DND-41 (cell line): ENCODE data around the gene DSCAM.

Experiments used
- ATAC-seq: fragments of 200-7000 bp; cut with Tn5 transposase; 3 replicates; pipeline ENCODE4 v1.9.1; 2021; ENCODE audit warnings: low read depth; ENCODE audit not compliant: insufficient read depth
- DNase-seq: peaks from one replicate; pipeline ENCODE4 v3.0.0-alpha.2; 2020
- H2AFZ ChIP-seq: 2 replicates; pipeline ENCODE4 v1.6.0; 2012; ENCODE audit warnings: low read depth, low read length
- H3K27ac ChIP-seq: 2 replicates; pipeline ENCODE4 v1.5.1; 2012; ENCODE audit warnings: low read length, inconsistent platforms
- H3K27me3 ChIP-seq: fragments of 200-600 bp; sonication (generic); 2 replicates; pipeline ENCODE4 v1.6.0; 2012; ENCODE audit warnings: low read length, mild to moderate bottlenecking, inconsistent platforms; ENCODE audit not compliant: insufficient read depth, poor library complexity
- H3K36me3 ChIP-seq: 2 replicates; pipeline ENCODE4 v1.5.1; 2012; ENCODE audit warnings: low read length, inconsistent platforms; ENCODE audit not compliant: insufficient read depth
- H3K4me1 ChIP-seq: 2 replicates; pipeline ENCODE4 v1.5.1; 2012; ENCODE audit warnings: mild to moderate bottlenecking, low read length; ENCODE audit not compliant: insufficient read depth
- H3K4me2 ChIP-seq: 2 replicates; pipeline ENCODE4 v1.6.0; 2012; ENCODE audit warnings: mild to moderate bottlenecking, moderate library complexity, low read length, inconsistent platforms; ENCODE audit not compliant: insufficient read depth
- H3K4me3 ChIP-seq, 2 experiments: fragments of 200-600 bp in 1 of 2; shearing (Covaris generic) in 1 of 2; 2 replicates each; pipeline ENCODE4 v1.5.1; 2012 to 2016; ENCODE audit warnings: inconsistent platforms in 2 of 2, low read length in 2 of 2, mild to moderate bottlenecking in 2 of 2, low read depth in 1 of 2, moderate library complexity in 1 of 2
- H3K79me2 ChIP-seq: 2 replicates; pipeline ENCODE4 v1.6.0; 2012; ENCODE audit warnings: low read length, inconsistent platforms; ENCODE audit not compliant: insufficient read depth
- H3K9ac ChIP-seq: 2 replicates; pipeline ENCODE4 v1.6.0; 2012; ENCODE audit warnings: low read depth, mild to moderate bottlenecking, inconsistent platforms, low read length, moderate library complexity
- H3K9me3 ChIP-seq: 2 replicates; pipeline ENCODE4 v1.5.1; 2012; ENCODE audit warnings: low read length, moderate library complexity, mild to moderate bottlenecking, inconsistent platforms; ENCODE audit not compliant: insufficient read depth, severe bottlenecking
- H4K20me1 ChIP-seq: 2 replicates; pipeline ENCODE4 v1.6.0; 2012; ENCODE audit warnings: low read length; ENCODE audit not compliant: insufficient read depth
- EZH2 ChIP-seq: IDR thresholded peaks from 3 replicates; pipeline ENCODE4 v1.6.1; 2012; ENCODE audit warnings: borderline replicate concordance, low read depth, mild to moderate bottlenecking, moderate library complexity, low read length, inconsistent platforms; ENCODE audit not compliant: severe bottlenecking
- TF ChIP-seq, protein P1 (sequence below): IDR thresholded peaks from 2 replicates; pipeline ENCODE4 v1.5.1; 2012; ENCODE audit warnings: borderline replicate concordance, low read length, moderate library complexity, mild to moderate bottlenecking; ENCODE audit not compliant: poor library complexity, severe bottlenecking; ENCODE audit errors: extremely low read depth

The DSCAM gene

DNA sequence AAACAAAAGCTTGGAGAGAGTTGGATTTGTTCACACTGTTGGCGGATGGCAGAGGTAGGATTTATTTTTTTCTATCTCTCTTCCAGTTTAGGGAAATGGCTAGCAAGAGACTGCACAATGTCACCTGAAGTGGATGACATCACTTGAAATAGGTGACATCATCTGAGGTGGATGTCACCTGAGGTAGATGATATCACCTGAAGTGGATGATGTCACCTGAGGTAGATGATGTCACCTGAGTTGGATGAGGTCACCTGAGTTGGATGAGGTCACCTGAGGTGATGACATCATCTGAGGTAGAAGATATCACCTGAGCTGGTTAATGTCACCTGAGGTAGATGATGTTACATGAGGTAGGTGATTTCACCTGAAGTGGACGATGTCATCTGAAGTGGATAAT lies 413.4 kb downstream of the DSCAM start:
- H2AFZ ChIP-seq = no peak overlapping the region
- no peak overlapping the region for H3K9ac ChIP-seq
- no peaks in the 10 kb centered on the region for H3K27me3 ChIP-seq
- no peak for ATAC-seq
- no peaks in the 10 kb centered on the region for H3K9me3 ChIP-seq
- no peaks in the 10 kb centered on the region for H3K4me1 ChIP-seq
- DNase-seq = no peak
- no peak for TF ChIP-seq EZH2
- TF ChIP-seq, protein P1, sequence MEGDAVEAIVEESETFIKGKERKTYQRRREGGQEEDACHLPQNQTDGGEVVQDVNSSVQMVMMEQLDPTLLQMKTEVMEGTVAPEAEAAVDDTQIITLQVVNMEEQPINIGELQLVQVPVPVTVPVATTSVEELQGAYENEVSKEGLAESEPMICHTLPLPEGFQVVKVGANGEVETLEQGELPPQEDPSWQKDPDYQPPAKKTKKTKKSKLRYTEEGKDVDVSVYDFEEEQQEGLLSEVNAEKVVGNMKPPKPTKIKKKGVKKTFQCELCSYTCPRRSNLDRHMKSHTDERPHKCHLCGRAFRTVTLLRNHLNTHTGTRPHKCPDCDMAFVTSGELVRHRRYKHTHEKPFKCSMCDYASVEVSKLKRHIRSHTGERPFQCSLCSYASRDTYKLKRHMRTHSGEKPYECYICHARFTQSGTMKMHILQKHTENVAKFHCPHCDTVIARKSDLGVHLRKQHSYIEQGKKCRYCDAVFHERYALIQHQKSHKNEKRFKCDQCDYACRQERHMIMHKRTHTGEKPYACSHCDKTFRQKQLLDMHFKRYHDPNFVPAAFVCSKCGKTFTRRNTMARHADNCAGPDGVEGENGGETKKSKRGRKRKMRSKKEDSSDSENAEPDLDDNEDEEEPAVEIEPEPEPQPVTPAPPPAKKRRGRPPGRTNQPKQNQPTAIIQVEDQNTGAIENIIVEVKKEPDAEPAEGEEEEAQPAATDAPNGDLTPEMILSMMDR = no peak
- H3K27ac ChIP-seq = no peak overlapping the region
- H3K79me2 ChIP-seq = no peaks in the 10 kb centered on the region
- no peak overlapping the region for H3K4me3 ChIP-seq
- no peak overlapping the region for H3K4me2 ChIP-seq
- H3K36me3 ChIP-seq = no peaks in the 10 kb centered on the region
- no peaks in the 10 kb centered on the region for H4K20me1 ChIP-seq

DNA sequence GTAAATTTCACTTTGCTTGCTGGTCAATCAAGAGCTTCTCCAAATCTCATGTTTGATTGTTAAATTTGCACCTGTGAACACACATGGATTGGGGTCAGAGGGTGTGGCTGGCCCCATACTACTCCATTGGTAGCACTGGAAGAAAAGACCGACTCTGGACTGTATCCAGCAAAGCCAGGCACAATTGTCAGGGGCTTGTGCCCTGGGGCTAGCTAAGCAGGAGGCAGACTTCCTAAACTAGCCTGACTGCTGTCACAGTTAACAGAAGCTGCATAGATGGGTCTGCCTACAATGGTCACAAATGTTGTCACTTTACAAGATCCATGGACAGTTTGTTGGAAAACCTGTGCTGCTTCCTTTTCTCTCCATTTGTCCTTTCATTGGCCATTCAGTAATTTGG lies 421.0 kb downstream of the DSCAM start:
- H3K27me3 ChIP-seq = no peaks in the 10 kb centered on the region
- no peak overlapping the region for H2AFZ ChIP-seq
- H3K36me3 ChIP-seq = no peaks in the 10 kb centered on the region
- H4K20me1 ChIP-seq = no peaks in the 10 kb centered on the region
- no peaks in the 10 kb centered on the region for H3K9me3 ChIP-seq
- no peak for ATAC-seq
- TF ChIP-seq, protein P1 = no peak
- TF ChIP-seq EZH2 = no peak
- H3K4me1 ChIP-seq = no peaks in the 10 kb centered on the region
- no peaks in the 10 kb centered on the region for H3K79me2 ChIP-seq
- no peak overlapping the region for H3K9ac ChIP-seq
- H3K4me2 ChIP-seq = no peak overlapping the region
- no peak for DNase-seq
- H3K27ac ChIP-seq = no peak overlapping the region
- no peak overlapping the region for H3K4me3 ChIP-seq

DNA sequence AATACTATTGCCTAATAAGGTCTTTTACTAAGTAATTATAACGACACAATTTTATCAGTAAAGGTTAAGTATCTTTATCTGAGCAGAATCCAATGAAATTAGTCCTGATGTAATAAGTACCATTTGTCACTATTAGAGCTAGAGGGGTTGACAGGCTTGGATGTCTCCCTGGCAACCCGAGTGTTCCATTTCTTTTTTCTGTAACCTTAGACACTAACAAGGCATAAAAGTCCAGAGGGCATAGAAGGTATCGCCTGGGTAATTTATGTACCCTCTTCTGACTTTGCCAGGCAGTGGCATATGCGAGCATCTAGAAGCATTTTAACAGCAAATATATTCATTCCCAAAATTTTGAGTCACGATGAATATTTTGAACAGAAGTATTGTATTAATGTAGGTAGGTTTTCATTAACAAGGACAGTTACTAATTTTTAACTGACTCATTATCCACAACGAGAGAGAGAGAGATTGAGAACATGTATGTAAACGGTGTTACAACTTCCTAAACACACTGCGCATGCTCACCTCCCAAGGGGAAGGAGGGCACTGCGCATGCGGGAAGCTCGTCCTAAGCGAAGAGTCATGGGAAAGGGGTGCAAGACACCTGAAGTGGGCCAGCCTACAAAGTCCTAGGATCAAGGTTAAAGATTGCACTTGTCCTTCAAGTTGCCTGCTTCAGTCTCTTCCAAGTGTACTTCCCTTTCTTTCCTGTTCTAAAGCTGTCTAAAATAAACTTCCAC lies 423.9 kb downstream of the DSCAM start:
- no peaks in the 10 kb centered on the region for H3K27me3 ChIP-seq
- no peak overlapping the region for H3K27ac ChIP-seq
- no peaks in the 10 kb centered on the region for H3K36me3 ChIP-seq
- H3K9me3 ChIP-seq = peaks cover 3% of the 10 kb centered on the region
- H3K4me1 ChIP-seq = no peaks in the 10 kb centered on the region
- DNase-seq (no peak), ATAC-seq (no peak)
- no peak overlapping the region for H3K9ac ChIP-seq
- H3K79me2 ChIP-seq = no peaks in the 10 kb centered on the region
- no peaks in the 10 kb centered on the region for H4K20me1 ChIP-seq
- H3K4me3 ChIP-seq = no peak overlapping the region
- no peak overlapping the region for H3K4me2 ChIP-seq
- TF ChIP-seq EZH2 = no peak
- TF ChIP-seq, protein P1 = no peak
- H2AFZ ChIP-seq = no peak overlapping the region
